Stimulated activated naive CD8-positive, alpha-beta T cell treated with anti-CD3 and anti-CD28 coated beads, Interleukin-15, Interleukin-2, amounts not matched to agents 100 U/mL and 50 U/mL, for 24 hours (primary cell): ENCODE measurements around the gene HYAL1.
A peak's percentile ranks its signal among the peaks of the same experiment; 100 is the strongest.

Source experiments
- ATAC-seq: fragments of 150-1000 bp; cut with Tn5 transposase; one replicate; pipeline ENCODE4 v1.10.0; 2021
- DNase-seq: peaks from one replicate; pipeline ENCODE4 v3.0.0; 2021

Gene HYAL1, protein sequence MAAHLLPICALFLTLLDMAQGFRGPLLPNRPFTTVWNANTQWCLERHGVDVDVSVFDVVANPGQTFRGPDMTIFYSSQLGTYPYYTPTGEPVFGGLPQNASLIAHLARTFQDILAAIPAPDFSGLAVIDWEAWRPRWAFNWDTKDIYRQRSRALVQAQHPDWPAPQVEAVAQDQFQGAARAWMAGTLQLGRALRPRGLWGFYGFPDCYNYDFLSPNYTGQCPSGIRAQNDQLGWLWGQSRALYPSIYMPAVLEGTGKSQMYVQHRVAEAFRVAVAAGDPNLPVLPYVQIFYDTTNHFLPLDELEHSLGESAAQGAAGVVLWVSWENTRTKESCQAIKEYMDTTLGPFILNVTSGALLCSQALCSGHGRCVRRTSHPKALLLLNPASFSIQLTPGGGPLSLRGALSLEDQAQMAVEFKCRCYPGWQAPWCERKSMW

GRCh38 chr3:50303013-50303815 lies at the start of gene HYAL1:
Gene HYAL1 (minus strand): TSS chr3:50303574. CDS start chr3:50302956, 618 bp downstream.
- DNase-seq = no peak
- ATAC-seq = no peak

DNA sequence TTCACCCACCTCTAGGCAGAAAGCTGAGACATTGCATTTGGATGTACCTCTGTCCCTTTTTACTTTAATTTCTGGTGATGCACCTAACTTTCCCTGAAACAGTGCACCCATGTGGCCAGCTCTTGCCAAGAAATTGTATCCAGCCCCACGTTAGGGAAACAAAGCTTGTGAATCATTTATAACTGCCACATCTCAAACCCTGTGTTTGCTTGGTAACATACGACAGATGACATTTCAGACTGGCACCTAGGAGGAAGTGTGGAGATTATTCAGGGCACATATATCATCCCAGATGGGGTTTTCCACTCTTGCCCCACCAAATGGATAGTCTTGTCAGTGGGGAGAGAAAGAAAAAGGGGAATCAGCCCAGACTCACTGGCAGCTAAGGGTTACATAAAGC lies 49.4 kb upstream of the HYAL1 start:
- ATAC-seq (no peak), DNase-seq (no peak)

DNA sequence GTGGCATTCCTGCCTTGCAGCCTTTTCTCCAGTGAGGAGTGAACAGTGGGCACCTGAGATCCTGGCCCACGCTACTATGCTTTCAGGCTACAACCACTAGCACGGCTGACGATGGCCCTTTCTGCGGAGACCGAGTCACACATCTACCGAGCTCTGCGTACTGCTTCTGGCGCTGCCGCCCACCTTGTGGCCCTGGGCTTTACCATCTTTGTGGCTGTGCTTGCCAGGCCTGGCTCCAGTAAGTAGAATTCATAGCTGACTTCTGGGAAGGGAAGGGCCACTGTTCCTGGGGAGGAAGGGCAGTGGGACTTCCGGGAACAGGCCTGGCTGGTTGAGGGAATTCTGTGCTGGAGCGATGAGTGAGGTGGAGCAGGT lies 47.9 kb upstream of the HYAL1 start:
- DNase-seq (no peak), ATAC-seq (no peak)

- DNase-seq (peak; percentile 99), ATAC-seq (peak; percentile 91)
Measured at GRCh38 chr3:50350527-50351322, 47.4 kb upstream of the HYAL1 start, which contains the start of the genes CYB561D2 and NPRL2. Gene CYB561D2 (plus strand): TSS chr3:50350862. CDS start chr3:50351434, 572 bp downstream. Gene NPRL2 (minus strand): TSS chr3:50350775. CDS start chr3:50350652, 123 bp downstream.

- no peak for ATAC-seq
- DNase-seq = no peak
Measured at GRCh38 chr3:50350213-50350526, 46.8 kb upstream of the HYAL1 start.

DNA sequence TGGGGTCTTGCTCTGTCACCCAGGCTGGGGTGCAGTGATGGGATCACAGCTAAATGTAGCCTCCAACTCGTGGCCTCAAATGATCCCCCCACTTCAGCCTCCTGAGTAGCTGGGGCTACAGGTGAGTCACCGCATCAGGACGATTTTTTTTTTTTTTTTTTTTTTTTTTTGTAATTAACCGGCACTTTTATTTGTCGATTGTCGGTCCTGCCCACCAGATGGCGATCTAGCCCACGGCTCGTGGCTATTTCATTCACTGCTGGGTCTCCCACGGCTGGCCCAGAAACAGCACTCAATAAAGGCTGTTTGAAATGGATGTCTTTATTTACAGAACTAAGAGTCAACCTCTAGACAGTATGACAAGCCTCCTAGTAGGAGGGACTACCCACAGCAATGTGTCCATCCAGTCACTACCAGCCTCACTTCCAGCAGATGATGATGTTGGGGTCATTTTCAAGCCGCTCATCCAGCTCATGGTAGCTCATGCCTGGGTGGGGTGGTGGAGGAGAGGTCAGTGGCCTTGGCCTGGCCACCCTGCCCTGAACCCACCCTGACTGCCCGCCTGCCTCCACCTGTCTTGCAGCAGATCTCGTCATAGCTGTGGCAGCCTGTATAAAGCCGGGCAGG lies 43.9 kb upstream of the HYAL1 start:
- DNase-seq (peak; percentile 76), ATAC-seq (no peak)

- DNase-seq (peak; percentile 82), ATAC-seq (peak; percentile 11)
Measured at GRCh38 chr3:50345586-50346234, 42.3 kb upstream of the HYAL1 start, which contains the start of gene ZMYND10. Gene ZMYND10 (minus strand): TSS chr3:50345732. CDS start chr3:50345579, 153 bp downstream.

DNA sequence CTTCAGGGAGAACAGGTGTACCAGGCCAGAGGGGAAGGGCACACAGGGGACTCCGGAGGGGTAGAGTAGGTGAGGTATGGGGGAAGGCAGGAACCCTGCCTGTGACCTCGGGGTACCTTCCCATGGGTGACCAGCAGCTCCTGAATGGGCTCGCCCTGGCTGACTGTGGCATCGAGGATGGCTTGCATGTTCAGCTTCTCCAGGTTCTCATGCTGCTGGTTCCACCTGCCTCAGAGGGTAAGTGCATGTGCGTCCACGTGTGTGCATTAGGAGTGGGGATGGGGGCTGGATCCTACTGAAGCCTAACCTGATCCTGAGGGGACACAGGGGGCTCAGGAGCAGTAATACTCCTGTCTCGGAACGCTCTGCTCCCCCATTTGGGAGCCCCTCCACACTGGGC lies 41.6 kb upstream of the HYAL1 start:
- ATAC-seq (no peak), DNase-seq (no peak)

- no peak for ATAC-seq
- DNase-seq = no peak
Measured at GRCh38 chr3:50342813-50343633, 39.6 kb upstream of the HYAL1 start.

DNA sequence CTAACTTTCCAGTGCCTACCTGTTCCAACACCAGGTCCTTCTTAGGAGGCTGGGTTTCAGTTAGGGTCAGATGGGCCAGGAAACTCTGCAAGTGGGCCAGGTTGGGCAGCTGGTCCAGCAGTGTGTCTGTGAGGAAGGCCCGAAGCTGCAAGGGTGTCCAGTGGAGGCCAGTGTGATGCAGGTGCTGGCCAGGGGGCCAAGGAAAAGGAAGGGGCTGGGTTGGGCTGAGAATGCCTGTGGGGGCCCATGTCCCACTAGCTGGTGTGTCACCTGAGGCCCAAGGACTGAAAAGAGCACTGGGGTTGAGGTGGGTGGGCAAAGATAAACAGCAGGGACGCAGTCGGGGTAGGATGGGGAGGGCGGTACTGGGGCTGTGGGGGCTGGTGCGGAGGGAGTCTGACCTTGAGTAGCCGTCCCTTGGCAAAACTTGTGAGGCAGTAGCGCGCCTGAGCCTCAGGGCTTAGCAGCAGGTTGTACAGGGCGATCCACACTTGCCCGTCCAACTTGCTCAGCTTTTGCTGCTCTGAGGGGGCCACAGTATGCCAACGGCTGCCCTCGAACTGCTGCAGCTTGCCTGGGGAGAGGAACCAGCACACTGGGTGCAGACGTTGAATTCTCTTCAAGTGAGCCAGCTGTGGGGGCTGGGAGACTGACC lies 38.7 kb upstream of the HYAL1 start:
- DNase-seq = no peak

DNA sequence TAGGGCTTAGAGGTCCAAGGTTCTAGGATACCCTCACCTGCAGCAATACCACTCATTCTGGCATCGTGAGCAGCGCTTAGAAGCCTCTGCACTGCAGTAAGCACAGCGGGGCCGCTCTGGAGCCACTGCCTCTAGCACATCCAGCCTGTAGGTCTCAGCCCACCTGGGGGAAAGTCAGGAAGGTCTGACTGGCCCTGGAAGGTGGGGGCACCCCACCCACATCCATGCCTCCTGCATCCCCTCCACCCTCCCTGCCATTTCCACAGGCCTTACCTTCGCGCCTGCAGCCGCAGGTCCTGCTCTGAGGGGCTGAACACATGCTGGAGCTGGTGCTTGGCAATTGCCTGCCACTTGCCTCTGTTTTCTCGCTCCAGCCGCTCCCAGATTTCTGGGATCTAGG lies 38.2 kb upstream of the HYAL1 start:
- DNase-seq = no peak
- no peak for ATAC-seq

More for the DNA sequence above, 38.7 kb upstream of the HYAL1 start:
- ATAC-seq = no peak

- ATAC-seq (peak; percentile 55), DNase-seq (peak; percentile 85)
Measured at GRCh38 chr3:50340448-50341329, 37.3 kb upstream of the HYAL1 start, which contains the start of gene RASSF1. Gene RASSF1 (minus strand): TSS chr3:50340836. CDS start chr3:50340805, 31 bp downstream.

GRCh38 chr3:50340147-50340447 lies 36.7 kb upstream of the HYAL1 start:
- no peak for DNase-seq
- ATAC-seq = no peak

GRCh38 chr3:50339485-50340146 lies 36.2 kb upstream of the HYAL1 start:
- no peak for ATAC-seq
- DNase-seq = no peak

GRCh38 chr3:50338965-50339364 lies 35.6 kb upstream of the HYAL1 start:
- no peak for ATAC-seq
- DNase-seq = no peak

DNA sequence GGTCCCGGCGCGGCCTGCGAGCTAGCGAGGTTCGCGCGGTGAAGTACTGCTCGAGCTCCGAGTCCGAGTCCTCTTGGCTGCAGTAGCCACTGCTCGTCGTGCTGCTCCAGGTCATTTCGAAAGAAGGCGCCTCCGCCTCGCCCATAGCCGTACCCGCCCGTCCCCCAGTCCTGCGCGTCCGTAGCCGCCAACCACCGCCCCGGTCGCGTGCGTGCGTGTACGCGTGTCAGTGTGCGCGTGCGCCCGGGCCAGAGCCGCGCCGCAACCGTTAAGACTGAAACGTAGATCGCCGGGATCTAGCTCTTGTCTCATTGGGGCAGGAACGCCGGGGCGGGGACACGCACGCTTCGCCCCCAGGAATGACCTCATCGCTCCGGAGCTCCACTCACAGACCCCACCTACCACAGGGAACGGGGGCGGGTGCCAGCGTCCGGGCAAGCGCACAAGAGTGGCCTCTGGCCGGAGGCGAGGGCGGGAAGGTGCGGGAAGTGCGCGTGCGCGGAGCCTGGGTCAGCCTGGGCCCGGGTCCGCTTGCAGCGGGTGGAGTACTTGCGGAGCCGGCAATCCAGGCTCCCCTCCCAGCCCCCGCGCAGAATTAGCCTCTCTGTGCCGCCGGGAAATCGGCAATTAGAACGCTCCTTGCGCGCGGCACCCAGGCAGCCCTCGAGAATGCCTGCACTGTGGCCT lies 33.9 kb upstream of the HYAL1 start:
- DNase-seq (peak; percentile 99), ATAC-seq (peak; percentile 78)

- peak; percentile 12 for ATAC-seq
- no peak for DNase-seq
Measured at GRCh38 chr3:50336452-50337174, 33.2 kb upstream of the HYAL1 start.
